ENCODE results near the gene NIT2. TPM values are rescaled to one million over a fixed set of nuclear protein-coding genes. Genes with fewer than 3 reads are reported as not detected.
"Not testable (repeated sequence)": the region's sequence is repeated elsewhere in the genome, so short reads cannot be mapped to it uniquely, and the experiment has no call there.

NIT2 gene
- total RNA-seq, 1 donor from 2014 or later: 33.9 TPM

DNA sequence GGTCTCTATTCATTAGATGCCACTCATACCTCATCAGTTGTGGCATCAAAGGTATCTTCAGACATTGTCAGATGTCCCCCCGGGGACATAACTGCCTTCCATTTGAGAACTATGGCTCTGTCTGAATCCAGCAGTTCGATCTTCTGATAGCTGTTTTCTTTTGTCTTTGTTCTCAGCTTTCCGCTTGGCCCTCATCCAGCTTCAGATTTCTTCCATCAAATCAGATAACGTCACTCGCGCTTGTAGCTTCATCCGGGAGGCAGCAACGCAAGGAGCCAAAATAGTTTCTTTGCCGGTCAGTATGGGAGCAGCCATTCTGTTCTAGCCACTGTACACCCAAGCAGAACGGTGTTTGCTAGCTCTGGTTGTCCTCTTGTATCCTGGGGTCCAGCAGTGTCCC lies 4.4 kb downstream of the NIT2 start:
- Histone ChIP-seq H3K4me3 (no peak overlapping the region), H3K27ac (no peak overlapping the region), H3K9me3 (peaks cover 4% of the 10 kb centered on the region), H3K4me1 (peaks cover 12% of the 10 kb centered on the region), H3K36me3 (peaks cover 37% of the 10 kb centered on the region), H3K27me3 (ENCODE audit: low read depth) (no peaks in the 10 kb centered on the region)
- intact Hi-C loops (cut with DNase I): no loop called here
- TF ChIP-seq, protein P1, sequence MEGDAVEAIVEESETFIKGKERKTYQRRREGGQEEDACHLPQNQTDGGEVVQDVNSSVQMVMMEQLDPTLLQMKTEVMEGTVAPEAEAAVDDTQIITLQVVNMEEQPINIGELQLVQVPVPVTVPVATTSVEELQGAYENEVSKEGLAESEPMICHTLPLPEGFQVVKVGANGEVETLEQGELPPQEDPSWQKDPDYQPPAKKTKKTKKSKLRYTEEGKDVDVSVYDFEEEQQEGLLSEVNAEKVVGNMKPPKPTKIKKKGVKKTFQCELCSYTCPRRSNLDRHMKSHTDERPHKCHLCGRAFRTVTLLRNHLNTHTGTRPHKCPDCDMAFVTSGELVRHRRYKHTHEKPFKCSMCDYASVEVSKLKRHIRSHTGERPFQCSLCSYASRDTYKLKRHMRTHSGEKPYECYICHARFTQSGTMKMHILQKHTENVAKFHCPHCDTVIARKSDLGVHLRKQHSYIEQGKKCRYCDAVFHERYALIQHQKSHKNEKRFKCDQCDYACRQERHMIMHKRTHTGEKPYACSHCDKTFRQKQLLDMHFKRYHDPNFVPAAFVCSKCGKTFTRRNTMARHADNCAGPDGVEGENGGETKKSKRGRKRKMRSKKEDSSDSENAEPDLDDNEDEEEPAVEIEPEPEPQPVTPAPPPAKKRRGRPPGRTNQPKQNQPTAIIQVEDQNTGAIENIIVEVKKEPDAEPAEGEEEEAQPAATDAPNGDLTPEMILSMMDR (IDR thresholded peaks at IDR 0.05): no peak
- DNase-seq: no peak
- ATAC-seq: no peak

DNA sequence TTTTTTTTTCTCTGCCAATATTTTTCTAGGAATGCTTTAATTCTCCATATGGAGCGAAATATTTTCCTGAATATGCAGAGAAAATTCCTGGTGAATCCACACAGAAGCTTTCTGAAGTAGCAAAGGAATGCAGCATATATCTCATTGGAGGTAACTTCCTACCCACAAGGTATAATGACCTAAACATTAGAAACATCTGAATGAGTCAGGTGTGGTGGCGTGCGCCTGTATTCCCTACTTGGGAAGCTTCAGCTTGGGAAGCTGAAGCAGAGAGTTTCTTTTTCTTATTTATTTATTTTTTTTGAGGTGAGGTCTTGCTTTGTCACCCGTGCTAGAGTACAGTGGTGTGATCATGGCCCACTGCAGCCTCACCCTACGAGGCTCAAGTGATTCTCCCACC lies 5.2 kb downstream of the NIT2 start:
- peaks cover 42% of the 10 kb centered on the region for H3K36me3 ChIP-seq
- ATAC-seq (no peak), DNase-seq (no peak)
- H3K4me3 ChIP-seq: no peak overlapping the region
- no peaks in the 10 kb centered on the region for H3K27me3 ChIP-seq (ENCODE audit: low read depth)
- peaks cover 8% of the 10 kb centered on the region for H3K4me1 ChIP-seq
- intact Hi-C loops (cut with DNase I): no loop called here
- peaks cover 4% of the 10 kb centered on the region for H3K9me3 ChIP-seq
- TF ChIP-seq, protein P1 (IDR thresholded peaks at IDR 0.05): no peak
- H3K27ac ChIP-seq: no peak overlapping the region

DNA sequence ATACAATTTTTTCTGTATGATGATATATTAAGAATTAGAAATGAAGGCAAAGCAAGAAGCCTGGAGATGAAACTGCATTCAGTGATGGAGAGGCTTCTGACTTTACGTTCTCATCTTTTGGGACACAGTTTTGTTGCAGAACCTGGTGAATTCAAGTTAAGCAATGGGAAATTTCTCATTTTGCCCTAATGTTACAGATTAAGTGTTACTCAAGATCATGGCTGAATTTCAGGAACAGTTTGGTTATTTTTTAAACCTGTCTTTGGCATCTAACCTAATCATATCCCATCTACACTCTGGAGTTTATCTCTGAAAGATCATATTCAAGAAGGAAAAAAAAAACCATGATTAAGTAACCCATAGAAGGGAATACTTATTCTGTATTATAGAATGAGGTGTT lies 6.0 kb downstream of the NIT2 start:
- Histone ChIP-seq H3K27me3 (ENCODE audit: low read depth) (no peaks in the 10 kb centered on the region), H3K9me3 (peaks cover 4% of the 10 kb centered on the region), H3K4me1 (peaks cover 4% of the 10 kb centered on the region), H3K27ac (no peak overlapping the region), H3K4me3 (no peak overlapping the region), H3K36me3 (peaks cover 49% of the 10 kb centered on the region)
- ATAC-seq (no peak), DNase-seq (no peak)
- TF ChIP-seq, protein P1 (IDR thresholded peaks at IDR 0.05): no peak
- intact Hi-C loops (cut with DNase I): no loop called here

DNA sequence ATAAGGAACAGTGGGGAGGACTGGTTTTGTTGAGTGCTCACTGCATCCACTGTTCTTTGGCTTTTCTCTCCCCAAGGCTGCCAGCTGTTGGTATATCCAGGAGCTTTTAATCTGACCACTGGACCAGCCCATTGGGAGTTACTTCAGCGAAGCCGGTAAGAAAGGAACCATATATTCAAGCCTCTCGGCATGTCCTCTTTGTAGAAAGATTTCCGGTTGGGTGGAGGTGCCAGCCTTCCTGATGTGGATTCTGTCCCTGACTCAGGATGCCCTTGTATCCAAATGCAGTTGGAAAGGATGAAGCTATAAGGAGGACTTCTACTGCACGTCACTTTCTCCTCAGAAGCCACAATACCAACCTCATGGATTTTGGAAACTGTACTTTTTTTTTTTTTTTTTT lies 14.2 kb downstream of the NIT2 start:
- DNase-seq (no peak), ATAC-seq (no peak)
- Histone ChIP-seq H3K4me1 (no peaks in the 10 kb centered on the region), H3K27ac (no peak overlapping the region), H3K9me3 (no peaks in the 10 kb centered on the region), H3K36me3 (peaks cover 79% of the 10 kb centered on the region), H3K27me3 (ENCODE audit: low read depth) (no peaks in the 10 kb centered on the region), H3K4me3 (no peak overlapping the region)
- intact Hi-C loops (cut with DNase I): no loop called here
- TF ChIP-seq, protein P1 (IDR thresholded peaks at IDR 0.05): no peak

DNA sequence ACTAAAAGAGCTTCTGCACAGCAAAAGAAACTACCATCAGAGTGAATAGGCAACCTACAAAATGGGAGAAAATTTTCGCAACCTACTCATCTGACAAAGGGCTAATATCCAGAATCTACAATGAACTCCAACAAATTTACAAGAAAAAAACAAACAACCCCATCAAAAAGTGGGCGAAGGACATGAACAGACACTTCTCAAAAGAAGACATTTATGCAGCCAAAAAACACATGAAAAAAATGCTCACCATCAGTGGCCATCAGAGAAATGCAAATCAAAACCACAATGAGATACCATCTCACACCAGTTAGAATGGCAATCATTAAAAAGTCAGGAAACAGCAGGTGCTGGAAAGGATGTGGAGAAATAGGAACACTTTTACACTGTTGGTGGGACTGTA lies 17.2 kb downstream of the NIT2 start:
- intact Hi-C loops (cut with DNase I); H3K9me3 ChIP-seq; ATAC-seq; H3K4me1 ChIP-seq; H3K4me3 ChIP-seq; H3K27ac ChIP-seq; H3K27me3 ChIP-seq (ENCODE audit: low read depth); DNase-seq: not testable (repeated sequence)
- peaks cover 82% of the 10 kb centered on the region for H3K36me3 ChIP-seq

DNA sequence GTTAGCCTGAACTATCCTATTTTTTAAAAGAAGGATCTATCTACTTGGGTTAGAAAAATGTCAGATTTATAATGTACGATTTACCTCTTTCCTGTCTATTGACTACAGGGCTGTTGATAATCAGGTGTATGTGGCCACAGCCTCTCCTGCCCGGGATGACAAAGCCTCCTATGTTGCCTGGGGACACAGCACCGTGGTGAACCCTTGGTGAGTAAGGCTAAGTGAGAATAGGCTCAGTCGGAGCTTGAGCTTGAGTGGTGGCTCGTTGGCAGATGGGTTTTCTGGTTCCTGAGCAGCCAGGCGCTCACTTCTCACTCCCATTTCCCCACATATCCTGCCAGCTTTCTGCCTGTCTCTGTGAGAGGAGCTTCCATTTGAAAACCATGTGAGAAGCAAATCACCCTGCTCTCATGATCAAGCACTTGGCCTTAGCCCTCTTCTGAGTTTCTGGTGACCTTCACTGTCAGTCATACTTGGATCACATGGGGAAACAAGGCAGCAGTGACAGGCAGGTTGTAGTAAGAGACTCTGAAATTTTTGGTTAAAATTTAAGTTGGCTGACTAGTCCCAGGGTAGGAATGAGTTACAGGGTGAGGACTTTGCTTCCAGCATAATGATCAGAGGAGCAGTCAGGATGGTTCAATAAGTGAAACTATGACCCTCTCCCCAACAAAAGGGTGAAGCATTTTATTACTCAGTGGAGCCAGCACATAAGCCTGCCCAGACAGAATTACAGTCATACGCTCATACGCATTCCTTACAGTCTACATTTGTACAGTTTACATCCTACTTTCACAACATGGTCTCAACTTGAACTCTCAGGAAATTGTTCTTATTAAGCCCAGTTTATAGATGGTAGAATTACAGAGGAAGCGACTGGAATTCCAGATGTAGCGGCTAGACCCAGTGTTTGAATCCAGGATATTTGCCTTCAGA lies 18.0 kb downstream of the NIT2 start:
- Histone ChIP-seq H3K36me3 (peaks cover 82% of the 10 kb centered on the region), H3K4me3 (no peak overlapping the region), H3K27ac (no peak overlapping the region), H3K27me3 (ENCODE audit: low read depth) (no peaks in the 10 kb centered on the region), H3K4me1 (no peaks in the 10 kb centered on the region), H3K9me3 (no peaks in the 10 kb centered on the region)
- intact Hi-C loops (cut with DNase I): no loop called here
- DNase-seq (no peak), ATAC-seq (no peak)
- TF ChIP-seq, protein P1 (IDR thresholded peaks at IDR 0.05): no peak
